ENCODE data around the gene ADGRL3. TPM values are rescaled to one million over a fixed set of nuclear protein-coding genes. Genes with fewer than 3 reads are reported as not detected.

The ADGRL3 gene
- total and polyA plus RNA-seq, 9 donors = 0.88 to 9.5 (median 2.5) TPM

DNA sequence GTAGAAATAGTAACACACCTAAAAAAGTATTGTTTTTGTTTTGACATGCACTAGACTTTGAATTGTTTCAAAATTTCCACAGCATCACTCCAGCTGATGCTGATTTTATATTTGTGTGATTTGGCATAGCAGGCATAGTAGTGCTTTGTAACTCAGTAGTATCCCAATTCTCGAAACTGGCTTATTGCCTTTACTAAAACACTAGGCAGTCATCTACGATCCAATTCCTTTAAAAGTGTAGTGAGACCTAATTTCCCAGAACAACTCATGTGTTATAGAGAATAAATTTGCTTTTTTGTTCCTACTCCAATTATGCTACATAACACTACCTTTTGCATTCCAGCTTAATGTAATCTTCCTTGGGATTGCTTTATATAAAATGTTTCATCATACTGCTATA, 797.7 kb downstream of the ADGRL3 start:
- Histone ChIP-seq H3K4me3 (no peak overlapping the region), H3K27ac (no peak overlapping the region), H3K27me3 (no peaks in the 10 kb centered on the region), H3K9me3 (no peaks in the 10 kb centered on the region), H3K4me1 (ENCODE audit: insufficient read depth) (no peaks in the 10 kb centered on the region), H3K36me3 (no peaks in the 10 kb centered on the region)
- intact Hi-C loops (cut with DNase I) = no loop called here
- TF ChIP-seq EP300 (IDR thresholded peaks at IDR 0.05) (no peak), POLR2A (IDR thresholded peaks at IDR 0.05) (no peak)
- TF ChIP-seq, protein P1, sequence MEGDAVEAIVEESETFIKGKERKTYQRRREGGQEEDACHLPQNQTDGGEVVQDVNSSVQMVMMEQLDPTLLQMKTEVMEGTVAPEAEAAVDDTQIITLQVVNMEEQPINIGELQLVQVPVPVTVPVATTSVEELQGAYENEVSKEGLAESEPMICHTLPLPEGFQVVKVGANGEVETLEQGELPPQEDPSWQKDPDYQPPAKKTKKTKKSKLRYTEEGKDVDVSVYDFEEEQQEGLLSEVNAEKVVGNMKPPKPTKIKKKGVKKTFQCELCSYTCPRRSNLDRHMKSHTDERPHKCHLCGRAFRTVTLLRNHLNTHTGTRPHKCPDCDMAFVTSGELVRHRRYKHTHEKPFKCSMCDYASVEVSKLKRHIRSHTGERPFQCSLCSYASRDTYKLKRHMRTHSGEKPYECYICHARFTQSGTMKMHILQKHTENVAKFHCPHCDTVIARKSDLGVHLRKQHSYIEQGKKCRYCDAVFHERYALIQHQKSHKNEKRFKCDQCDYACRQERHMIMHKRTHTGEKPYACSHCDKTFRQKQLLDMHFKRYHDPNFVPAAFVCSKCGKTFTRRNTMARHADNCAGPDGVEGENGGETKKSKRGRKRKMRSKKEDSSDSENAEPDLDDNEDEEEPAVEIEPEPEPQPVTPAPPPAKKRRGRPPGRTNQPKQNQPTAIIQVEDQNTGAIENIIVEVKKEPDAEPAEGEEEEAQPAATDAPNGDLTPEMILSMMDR (IDR thresholded peaks at IDR 0.05) = no peak
- 81 to 89% (median 87%) methylated on average over 2 of the region's 2 CpGs for WGBS, 3 donors
- DNase-seq = no peak

DNA sequence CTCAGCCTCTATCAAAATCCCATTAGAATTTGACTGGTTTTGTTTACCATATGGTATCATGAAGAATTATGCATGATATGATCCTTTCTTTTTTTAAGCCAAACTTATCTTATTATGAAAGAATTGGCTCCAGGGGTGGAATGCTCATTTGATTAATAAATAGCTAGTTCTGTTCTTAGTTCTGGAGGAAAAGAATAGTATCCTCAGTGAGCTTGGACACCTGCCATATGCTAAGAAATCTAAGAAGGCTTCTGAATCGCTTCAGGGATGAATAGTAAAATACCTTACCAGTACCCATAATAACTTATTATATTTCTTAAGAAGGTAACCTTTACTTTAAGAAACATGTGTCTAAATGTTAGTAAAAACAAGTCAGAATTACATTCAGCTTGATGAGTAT, 803.6 kb downstream of the ADGRL3 start:
- no peaks in the 10 kb centered on the region for H3K27me3 ChIP-seq
- H3K4me1 ChIP-seq (ENCODE audit: insufficient read depth) = no peaks in the 10 kb centered on the region
- H3K9me3 ChIP-seq = no peaks in the 10 kb centered on the region
- intact Hi-C loops (cut with DNase I) = no loop called here
- no peaks in the 10 kb centered on the region for H3K36me3 ChIP-seq
- H3K4me3 ChIP-seq = no peak overlapping the region
- 8 to 15% (median 9%) methylated on average over 1 of the region's 1 CpG for WGBS, 3 donors
- no peak for DNase-seq
- H3K27ac ChIP-seq = no peak overlapping the region
- TF ChIP-seq POLR2A (IDR thresholded peaks at IDR 0.05) = no peak

GRCh38 chr4:62004881-62005280, 804.8 kb downstream of the ADGRL3 start:
- H3K4me3 ChIP-seq = no peak overlapping the region
- intact Hi-C loops (cut with DNase I) = no loop called here
- H3K4me1 ChIP-seq (ENCODE audit: insufficient read depth) = no peaks in the 10 kb centered on the region
- no peaks in the 10 kb centered on the region for H3K36me3 ChIP-seq
- H3K27me3 ChIP-seq = no peaks in the 10 kb centered on the region
- no peak for DNase-seq
- no peak for TF ChIP-seq EP300 (IDR thresholded peaks at IDR 0.05)
- no peak overlapping the region for H3K27ac ChIP-seq
- no peaks in the 10 kb centered on the region for H3K9me3 ChIP-seq

- Histone ChIP-seq H3K4me1 (ENCODE audit: insufficient read depth) (no peaks in the 10 kb centered on the region), H3K27ac (no peak overlapping the region), H3K36me3 (no peaks in the 10 kb centered on the region), H3K9me3 (no peaks in the 10 kb centered on the region), H3K4me3 (no peak overlapping the region), H3K27me3 (no peaks in the 10 kb centered on the region)
- TF ChIP-seq EP300 (IDR thresholded peaks at IDR 0.05) = no peak
- TF ChIP-seq, protein P1 (IDR thresholded peaks at IDR 0.05) = no peak
- no peak for TF ChIP-seq POLR2A (IDR thresholded peaks at IDR 0.05)
- no peak for DNase-seq
- intact Hi-C loops (cut with DNase I) = no loop called here
- WGBS, 3 donors = 89 to 92% (median 91%) methylated on average over 5 of the region's 5 CpGs
Observed at GRCh38 chr4:62006108-62006507, 806.0 kb downstream of the ADGRL3 start.

DNA sequence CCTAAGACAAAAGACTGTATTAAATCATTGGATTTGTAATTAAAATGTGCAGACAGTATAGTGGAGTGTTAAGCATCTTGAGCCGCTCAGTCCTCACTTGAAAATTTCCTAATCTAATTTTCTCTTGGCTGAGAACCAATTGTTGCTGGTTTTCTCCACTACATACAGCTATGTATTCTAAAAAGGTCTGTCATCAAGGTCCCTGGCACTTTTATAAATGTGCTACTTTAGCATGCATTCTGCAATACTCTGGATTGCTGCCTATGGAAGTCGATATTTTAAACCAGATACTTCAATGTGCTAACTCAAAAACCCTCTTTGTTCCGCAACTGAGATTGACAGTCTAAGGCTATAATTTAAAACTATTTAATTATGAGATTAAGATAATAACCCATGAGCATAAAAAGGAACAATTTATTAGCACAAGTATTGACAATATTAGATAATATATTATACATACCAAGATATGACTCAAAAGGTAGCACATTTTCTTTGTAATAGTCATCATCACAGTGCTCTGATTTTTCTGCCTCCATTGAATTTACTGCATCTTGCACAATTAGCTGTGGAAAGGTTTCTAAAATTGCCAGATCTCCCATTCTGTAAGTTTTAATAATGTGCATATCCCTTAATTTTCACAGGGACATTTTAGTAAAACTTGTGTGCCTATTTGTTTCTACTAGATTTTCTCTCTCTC, 815.1 kb downstream of the ADGRL3 start:
- H3K4me3 ChIP-seq = no peak overlapping the region
- H3K36me3 ChIP-seq = no peaks in the 10 kb centered on the region
- intact Hi-C loops (cut with DNase I) = no loop called here
- WGBS, 3 donors = 83 to 89% (median 84%) methylated on average over 3 of the region's 3 CpGs
- no peaks in the 10 kb centered on the region for H3K9me3 ChIP-seq
- DNase-seq = no peak
- TF ChIP-seq, protein P1 (IDR thresholded peaks at IDR 0.05) = no peak
- no peak for TF ChIP-seq POLR2A (IDR thresholded peaks at IDR 0.05)
- no peak for TF ChIP-seq EP300 (IDR thresholded peaks at IDR 0.05)
- H3K27ac ChIP-seq = no peak overlapping the region
- no peaks in the 10 kb centered on the region for H3K27me3 ChIP-seq
- no peaks in the 10 kb centered on the region for H3K4me1 ChIP-seq (ENCODE audit: insufficient read depth)
